Measurements from ENCODE around the gene TSPAN18. TPM values are rescaled to one million over a fixed set of nuclear protein-coding genes. Genes with fewer than 3 reads are reported as not detected.

Gene TSPAN18
- total and polyA plus RNA-seq, 2 of the 8 experiments (the other 6 are each of a cell fraction or from before 2014, with no cell fraction given) = 5.2 to 10.2 TPM

DNA sequence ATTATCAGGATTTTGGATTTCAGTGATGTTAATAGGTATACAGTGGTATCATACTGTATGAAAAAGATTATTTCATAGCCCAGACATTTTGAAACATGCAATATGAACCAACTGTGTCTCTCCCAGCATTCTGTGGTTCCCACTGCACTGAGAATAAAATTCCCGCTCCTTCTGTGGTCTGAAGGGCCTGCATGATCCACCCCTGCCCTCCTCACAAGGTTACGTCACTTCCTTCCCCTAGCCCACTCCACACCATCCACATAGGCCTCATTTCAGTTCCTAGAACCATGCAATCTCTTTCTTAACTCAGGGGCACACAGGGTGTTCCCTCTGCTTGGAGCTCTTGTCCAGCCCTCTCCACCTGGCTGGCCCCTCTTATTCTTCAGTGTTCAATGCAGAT, 103.1 kb downstream of the TSPAN18 start (continued):
- TF ChIP-seq, protein P1, sequence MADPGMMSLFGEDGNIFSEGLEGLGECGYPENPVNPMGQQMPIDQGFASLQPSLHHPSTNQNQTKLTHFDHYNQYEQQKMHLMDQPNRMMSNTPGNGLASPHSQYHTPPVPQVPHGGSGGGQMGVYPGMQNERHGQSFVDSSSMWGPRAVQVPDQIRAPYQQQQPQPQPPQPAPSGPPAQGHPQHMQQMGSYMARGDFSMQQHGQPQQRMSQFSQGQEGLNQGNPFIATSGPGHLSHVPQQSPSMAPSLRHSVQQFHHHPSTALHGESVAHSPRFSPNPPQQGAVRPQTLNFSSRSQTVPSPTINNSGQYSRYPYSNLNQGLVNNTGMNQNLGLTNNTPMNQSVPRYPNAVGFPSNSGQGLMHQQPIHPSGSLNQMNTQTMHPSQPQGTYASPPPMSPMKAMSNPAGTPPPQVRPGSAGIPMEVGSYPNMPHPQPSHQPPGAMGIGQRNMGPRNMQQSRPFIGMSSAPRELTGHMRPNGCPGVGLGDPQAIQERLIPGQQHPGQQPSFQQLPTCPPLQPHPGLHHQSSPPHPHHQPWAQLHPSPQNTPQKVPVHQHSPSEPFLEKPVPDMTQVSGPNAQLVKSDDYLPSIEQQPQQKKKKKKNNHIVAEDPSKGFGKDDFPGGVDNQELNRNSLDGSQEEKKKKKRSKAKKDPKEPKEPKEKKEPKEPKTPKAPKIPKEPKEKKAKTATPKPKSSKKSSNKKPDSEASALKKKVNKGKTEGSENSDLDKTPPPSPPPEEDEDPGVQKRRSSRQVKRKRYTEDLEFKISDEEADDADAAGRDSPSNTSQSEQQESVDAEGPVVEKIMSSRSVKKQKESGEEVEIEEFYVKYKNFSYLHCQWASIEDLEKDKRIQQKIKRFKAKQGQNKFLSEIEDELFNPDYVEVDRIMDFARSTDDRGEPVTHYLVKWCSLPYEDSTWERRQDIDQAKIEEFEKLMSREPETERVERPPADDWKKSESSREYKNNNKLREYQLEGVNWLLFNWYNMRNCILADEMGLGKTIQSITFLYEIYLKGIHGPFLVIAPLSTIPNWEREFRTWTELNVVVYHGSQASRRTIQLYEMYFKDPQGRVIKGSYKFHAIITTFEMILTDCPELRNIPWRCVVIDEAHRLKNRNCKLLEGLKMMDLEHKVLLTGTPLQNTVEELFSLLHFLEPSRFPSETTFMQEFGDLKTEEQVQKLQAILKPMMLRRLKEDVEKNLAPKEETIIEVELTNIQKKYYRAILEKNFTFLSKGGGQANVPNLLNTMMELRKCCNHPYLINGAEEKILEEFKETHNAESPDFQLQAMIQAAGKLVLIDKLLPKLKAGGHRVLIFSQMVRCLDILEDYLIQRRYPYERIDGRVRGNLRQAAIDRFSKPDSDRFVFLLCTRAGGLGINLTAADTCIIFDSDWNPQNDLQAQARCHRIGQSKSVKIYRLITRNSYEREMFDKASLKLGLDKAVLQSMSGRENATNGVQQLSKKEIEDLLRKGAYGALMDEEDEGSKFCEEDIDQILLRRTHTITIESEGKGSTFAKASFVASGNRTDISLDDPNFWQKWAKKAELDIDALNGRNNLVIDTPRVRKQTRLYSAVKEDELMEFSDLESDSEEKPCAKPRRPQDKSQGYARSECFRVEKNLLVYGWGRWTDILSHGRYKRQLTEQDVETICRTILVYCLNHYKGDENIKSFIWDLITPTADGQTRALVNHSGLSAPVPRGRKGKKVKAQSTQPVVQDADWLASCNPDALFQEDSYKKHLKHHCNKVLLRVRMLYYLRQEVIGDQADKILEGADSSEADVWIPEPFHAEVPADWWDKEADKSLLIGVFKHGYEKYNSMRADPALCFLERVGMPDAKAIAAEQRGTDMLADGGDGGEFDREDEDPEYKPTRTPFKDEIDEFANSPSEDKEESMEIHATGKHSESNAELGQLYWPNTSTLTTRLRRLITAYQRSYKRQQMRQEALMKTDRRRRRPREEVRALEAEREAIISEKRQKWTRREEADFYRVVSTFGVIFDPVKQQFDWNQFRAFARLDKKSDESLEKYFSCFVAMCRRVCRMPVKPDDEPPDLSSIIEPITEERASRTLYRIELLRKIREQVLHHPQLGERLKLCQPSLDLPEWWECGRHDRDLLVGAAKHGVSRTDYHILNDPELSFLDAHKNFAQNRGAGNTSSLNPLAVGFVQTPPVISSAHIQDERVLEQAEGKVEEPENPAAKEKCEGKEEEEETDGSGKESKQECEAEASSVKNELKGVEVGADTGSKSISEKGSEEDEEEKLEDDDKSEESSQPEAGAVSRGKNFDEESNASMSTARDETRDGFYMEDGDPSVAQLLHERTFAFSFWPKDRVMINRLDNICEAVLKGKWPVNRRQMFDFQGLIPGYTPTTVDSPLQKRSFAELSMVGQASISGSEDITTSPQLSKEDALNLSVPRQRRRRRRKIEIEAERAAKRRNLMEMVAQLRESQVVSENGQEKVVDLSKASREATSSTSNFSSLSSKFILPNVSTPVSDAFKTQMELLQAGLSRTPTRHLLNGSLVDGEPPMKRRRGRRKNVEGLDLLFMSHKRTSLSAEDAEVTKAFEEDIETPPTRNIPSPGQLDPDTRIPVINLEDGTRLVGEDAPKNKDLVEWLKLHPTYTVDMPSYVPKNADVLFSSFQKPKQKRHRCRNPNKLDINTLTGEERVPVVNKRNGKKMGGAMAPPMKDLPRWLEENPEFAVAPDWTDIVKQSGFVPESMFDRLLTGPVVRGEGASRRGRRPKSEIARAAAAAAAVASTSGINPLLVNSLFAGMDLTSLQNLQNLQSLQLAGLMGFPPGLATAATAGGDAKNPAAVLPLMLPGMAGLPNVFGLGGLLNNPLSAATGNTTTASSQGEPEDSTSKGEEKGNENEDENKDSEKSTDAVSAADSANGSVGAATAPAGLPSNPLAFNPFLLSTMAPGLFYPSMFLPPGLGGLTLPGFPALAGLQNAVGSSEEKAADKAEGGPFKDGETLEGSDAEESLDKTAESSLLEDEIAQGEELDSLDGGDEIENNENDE (IDR thresholded peaks at IDR 0.05; ENCODE audit: insufficient replicate concordance, low read length) = no peak
